Neural cell (in vitro differentiated cells): ENCODE measurements around the gene NAA50. TPM values are rescaled to one million over a fixed set of nuclear protein-coding genes. Genes with fewer than 3 reads are reported as not detected.

Source experiments
- H2AFZ ChIP-seq: fragments of 200-600, 300-800 bp; sonication (generic), shearing (Covaris generic); 2 replicates; pipeline ENCODE4 v1.6.0; 2014; ENCODE audit warnings: low read depth, mild to moderate bottlenecking, antibody characterized with exemption, low read length, moderate library complexity
- H3F3A ChIP-seq: fragments of 200-600 bp; shearing (Covaris generic); 2 replicates; pipeline ENCODE4 v1.6.1; 2016; ENCODE audit warnings: mild to moderate bottlenecking, moderate library complexity, mixed read lengths, antibody characterized with exemption, low read length; ENCODE audit not compliant: insufficient read depth, poor library complexity, severe bottlenecking
- H3K27ac ChIP-seq: fragments of 200-600, 300-800 bp; sonication (generic), shearing (Covaris generic); 2 replicates; pipeline ENCODE4 v1.5.1; 2014; ENCODE audit warnings: mild to moderate bottlenecking, low read length, moderate library complexity
- H3K27me3 ChIP-seq: fragments of 300-800, 200-600 bp; sonication (generic), shearing (Covaris generic); 2 replicates; pipeline ENCODE4 v1.6.0; 2014; ENCODE audit warnings: mild to moderate bottlenecking, low read depth, low read length, moderate library complexity; ENCODE audit not compliant: insufficient read depth
- H3K36me3 ChIP-seq: fragments of 300-800, 200-600 bp; sonication (generic), shearing (Covaris generic); 2 replicates; pipeline ENCODE4 v1.5.1; 2014; ENCODE audit warnings: mild to moderate bottlenecking, antibody characterized with exemption, low read length, moderate library complexity; ENCODE audit not compliant: insufficient read depth
- H3K4me2 ChIP-seq: fragments of 300-800, 200-600 bp; sonication (generic), shearing (Covaris generic); 2 replicates; pipeline ENCODE4 v1.6.0; 2014; ENCODE audit warnings: mild to moderate bottlenecking, low read length
- H3K4me3 ChIP-seq: fragments of 300-800, 200-600 bp; sonication (generic), shearing (Covaris generic); 2 replicates; pipeline ENCODE4 v1.5.1; 2014; ENCODE audit warnings: mild to moderate bottlenecking, low read length, moderate library complexity
- H3K79me2 ChIP-seq: fragments of 200-600 bp; shearing (Covaris generic); replicated peaks from 2 replicates; pipeline ENCODE4 v1.6.0; 2014; ENCODE audit warnings: mild to moderate bottlenecking, low read length, moderate library complexity; ENCODE audit not compliant: insufficient read depth
- H3K9ac ChIP-seq: fragments of 300-800, 200-600 bp; sonication (generic), shearing (Covaris generic); 2 replicates; pipeline ENCODE4 v1.6.1; 2016; ENCODE audit warnings: mild to moderate bottlenecking, low read length, mixed read lengths
- H3K9me2 ChIP-seq: fragments of 200-600 bp; shearing (Covaris generic); 2 replicates; pipeline ENCODE4 v1.6.1; 2016; ENCODE audit warnings: mild to moderate bottlenecking, low read length, mixed read lengths; ENCODE audit not compliant: insufficient read depth
- H3K9me3 ChIP-seq: fragments of 200-600, 300-800 bp; sonication (generic), shearing (Covaris generic); 2 replicates; pipeline ENCODE4 v1.6.1; 2016; ENCODE audit warnings: mild to moderate bottlenecking, mixed run types, low read length, moderate library complexity, mixed read lengths
- H4K20me1 ChIP-seq: fragments of 200-600 bp; shearing (Covaris generic); 2 replicates; pipeline ENCODE4 v1.6.1; 2016; ENCODE audit warnings: mild to moderate bottlenecking, mixed run types; ENCODE audit not compliant: insufficient read depth
- CTCF ChIP-seq: fragments of 450-650 bp; IDR thresholded peaks from 2 replicates; pipeline ENCODE4 v1.5.1; 2014; ENCODE audit warnings: antibody characterized with exemption, mild to moderate bottlenecking, moderate library complexity; ENCODE audit not compliant: poor library complexity, severe bottlenecking
- EP300 ChIP-seq: fragments of 450-650 bp; conservative IDR thresholded peaks from 2 replicates; pipeline ENCODE4 v1.6.1; 2014; ENCODE audit warnings: antibody characterized with exemption, mild to moderate bottlenecking, moderate library complexity; ENCODE audit not compliant: poor library complexity, severe bottlenecking
- EZH2 ChIP-seq: fragments of 200-600, 300-800 bp; shearing (Covaris generic), sonication (generic); IDR thresholded peaks from 2 replicates; pipeline ENCODE4 v1.6.1; 2014; ENCODE audit warnings: antibody characterized with exemption, low read length, borderline replicate concordance, mild to moderate bottlenecking; ENCODE audit not compliant: insufficient read depth, poor library complexity, severe bottlenecking
- MXI1 ChIP-seq: fragments of 450-650 bp; conservative IDR thresholded peaks from 2 replicates; pipeline ENCODE4 v1.6.1; 2014; ENCODE audit warnings: antibody characterized with exemption, mild to moderate bottlenecking; ENCODE audit not compliant: poor library complexity, severe bottlenecking
- POLR2AphosphoS5 ChIP-seq: IDR thresholded peaks from 2 replicates; pipeline ENCODE4 v1.6.1; 2012
- RAD21 ChIP-seq: fragments of 450-650 bp; conservative IDR thresholded peaks from 2 replicates; pipeline ENCODE4 v1.6.1; 2014; ENCODE audit warnings: antibody characterized with exemption, mild to moderate bottlenecking, moderate library complexity
- REST ChIP-seq: IDR thresholded peaks from 2 replicates; pipeline ENCODE4 v1.6.1; 2012; ENCODE audit warnings: borderline replicate concordance
- SMC3 ChIP-seq: fragments of 450-650 bp; conservative IDR thresholded peaks from 2 replicates; pipeline ENCODE4 v1.6.1; 2014; ENCODE audit warnings: antibody characterized with exemption, mild to moderate bottlenecking, moderate library complexity; ENCODE audit not compliant: poor library complexity
- TAF1 ChIP-seq: IDR thresholded peaks from 2 replicates; pipeline ENCODE4 v1.6.1; 2012; ENCODE audit warnings: low read depth
- polyA plus RNA-seq: library from polyadenylated mRNA; depleted of rRNA; stranded (reverse); fragments of >200 nt; gene quantifications from 2 replicates; pipeline ENCODE4 v1.2.3, GENCODE V29; 2014

Gene NAA50
- polyA plus RNA-seq, 1 donor from 2014 or later, result 69.6 TPM

GRCh38 chr3:113698213-113698742, 47.8 kb downstream of the NAA50 start:
- no peak for TF ChIP-seq EP300
- no peak for TF ChIP-seq CTCF
- no peak for TF ChIP-seq TAF1
- TF ChIP-seq RAD21, result no peak
- TF ChIP-seq MXI1, result no peak
- no peak for TF ChIP-seq SMC3
- no peak for TF ChIP-seq EZH2
- TF ChIP-seq REST, result no peak
- no peak for TF ChIP-seq POLR2AphosphoS5
- Histone ChIP-seq H3K9ac (no peak overlapping the region), H4K20me1 (no peaks in the 10 kb centered on the region), H2AFZ (no peak overlapping the region), H3K4me3 (peak overlapping the region; percentile 77), H3K36me3 (no peaks in the 10 kb centered on the region), H3F3A (no peaks in the 10 kb centered on the region), H3K9me3 (no peaks in the 10 kb centered on the region), H3K27me3 (no peaks in the 10 kb centered on the region), H3K27ac (no peak overlapping the region), H3K79me2 (peaks cover 21% of the 10 kb centered on the region), H3K4me2 (peak overlapping the region; percentile 86), H3K9me2 (no peaks in the 10 kb centered on the region)

GRCh38 chr3:113697500-113698090, 48.5 kb downstream of the NAA50 start:
- Histone ChIP-seq H3K9me3 (no peaks in the 10 kb centered on the region), H3K27ac (peak overlapping the region; percentile 75), H3K79me2 (peaks cover 26% of the 10 kb centered on the region), H4K20me1 (no peaks in the 10 kb centered on the region), H3K4me3 (peak overlapping the region; percentile 77), H3F3A (no peaks in the 10 kb centered on the region), H3K36me3 (no peaks in the 10 kb centered on the region), H2AFZ (peak overlapping the region; percentile 94), H3K27me3 (no peaks in the 10 kb centered on the region), H3K4me2 (peak overlapping the region; percentile 86), H3K9ac (peak overlapping the region; percentile 66), H3K9me2 (no peaks in the 10 kb centered on the region)
- TF ChIP-seq REST (no peak), MXI1 (no peak), RAD21 (no peak), CTCF (no peak), SMC3 (no peak), EP300 (no peak), TAF1 (no peak), POLR2AphosphoS5 (no peak), EZH2 (no peak)
